Measurements from ENCODE around the gene ZNF892.
"Not testable (repeated sequence)": the region's sequence is repeated elsewhere in the genome, so short reads cannot be mapped to it uniquely, and the experiment has no call there.

The ZNF892 gene

DNA sequence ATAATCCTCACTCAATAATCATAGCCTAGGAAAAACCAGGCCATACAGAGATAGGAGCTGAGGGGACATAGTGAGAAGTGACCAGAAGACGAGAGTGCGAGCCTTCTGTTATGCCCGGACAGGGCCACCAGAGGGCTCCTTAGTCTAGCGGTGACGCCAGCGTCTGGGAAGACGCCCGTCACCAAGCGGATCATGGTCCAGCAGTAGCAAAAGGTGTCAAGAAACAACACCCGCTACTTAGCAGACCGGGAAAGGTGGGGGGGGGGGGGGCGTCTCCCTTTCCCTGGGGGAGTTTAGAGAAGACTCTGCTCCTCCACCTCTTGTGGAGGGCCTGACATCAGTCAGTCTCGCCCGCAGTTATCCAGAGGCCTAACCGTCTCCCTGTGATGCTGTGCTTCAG lies 14.4 kb upstream of the ZNF892 start:
- not testable (repeated sequence) for H3K4me3 ChIP-seq (ENCODE audit: low read length)
- TF ChIP-seq, protein P1, sequence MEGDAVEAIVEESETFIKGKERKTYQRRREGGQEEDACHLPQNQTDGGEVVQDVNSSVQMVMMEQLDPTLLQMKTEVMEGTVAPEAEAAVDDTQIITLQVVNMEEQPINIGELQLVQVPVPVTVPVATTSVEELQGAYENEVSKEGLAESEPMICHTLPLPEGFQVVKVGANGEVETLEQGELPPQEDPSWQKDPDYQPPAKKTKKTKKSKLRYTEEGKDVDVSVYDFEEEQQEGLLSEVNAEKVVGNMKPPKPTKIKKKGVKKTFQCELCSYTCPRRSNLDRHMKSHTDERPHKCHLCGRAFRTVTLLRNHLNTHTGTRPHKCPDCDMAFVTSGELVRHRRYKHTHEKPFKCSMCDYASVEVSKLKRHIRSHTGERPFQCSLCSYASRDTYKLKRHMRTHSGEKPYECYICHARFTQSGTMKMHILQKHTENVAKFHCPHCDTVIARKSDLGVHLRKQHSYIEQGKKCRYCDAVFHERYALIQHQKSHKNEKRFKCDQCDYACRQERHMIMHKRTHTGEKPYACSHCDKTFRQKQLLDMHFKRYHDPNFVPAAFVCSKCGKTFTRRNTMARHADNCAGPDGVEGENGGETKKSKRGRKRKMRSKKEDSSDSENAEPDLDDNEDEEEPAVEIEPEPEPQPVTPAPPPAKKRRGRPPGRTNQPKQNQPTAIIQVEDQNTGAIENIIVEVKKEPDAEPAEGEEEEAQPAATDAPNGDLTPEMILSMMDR (IDR thresholded peaks at IDR 0.05; ENCODE audit: insufficient read depth, low read depth, low read length, missing control alignments) = peak; percentile 57
- peak; percentile 21 for DNase-seq (ENCODE audit: low read depth)

DNA sequence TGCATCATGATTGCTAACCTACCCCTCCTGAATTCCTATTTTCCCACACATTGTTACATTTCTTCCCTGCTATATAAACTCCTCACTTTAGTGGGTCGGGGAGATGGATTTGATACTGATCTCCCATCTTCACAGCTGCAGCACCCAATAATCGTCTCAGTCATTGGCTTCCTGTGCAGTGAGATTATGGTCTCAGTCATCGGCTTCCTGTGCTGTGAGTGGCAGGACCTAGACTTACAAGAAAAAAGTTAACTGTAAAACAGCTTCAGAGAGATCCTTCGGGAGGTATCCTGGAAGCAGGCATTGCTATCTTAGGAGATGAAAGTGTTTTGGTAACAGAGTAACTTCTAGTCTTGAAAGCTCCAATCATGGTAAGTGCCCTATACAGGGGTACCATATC lies 3.4 kb upstream of the ZNF892 start:
- TF ChIP-seq, protein P1 (IDR thresholded peaks at IDR 0.05; ENCODE audit: insufficient read depth, low read depth, low read length, missing control alignments) = no peak
- DNase-seq (ENCODE audit: low read depth) = no peak
- H3K4me3 ChIP-seq (ENCODE audit: low read length) = no peak overlapping the region

DNA sequence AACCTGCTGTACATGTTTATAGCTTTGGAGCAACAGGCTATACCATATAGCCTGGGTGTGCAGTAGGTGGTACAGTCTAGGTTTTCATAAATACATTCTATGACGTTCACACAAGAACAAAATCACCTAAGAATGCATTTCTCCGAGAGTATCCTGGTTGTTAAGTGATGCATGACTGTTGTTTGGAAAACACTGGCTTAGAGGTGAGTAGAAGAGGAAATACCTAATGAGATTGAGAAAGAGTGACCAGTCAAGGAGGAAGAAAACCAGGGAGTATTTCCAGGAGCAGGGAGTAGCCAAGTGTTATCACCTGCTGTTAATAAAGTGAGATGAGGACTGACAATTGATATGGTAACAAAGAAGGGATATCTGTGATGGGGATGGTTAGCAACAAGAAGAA lies 2.9 kb upstream of the ZNF892 start:
- DNase-seq (ENCODE audit: low read depth) = no peak
- H3K4me3 ChIP-seq (ENCODE audit: low read length) = no peak overlapping the region
- TF ChIP-seq, protein P1 (IDR thresholded peaks at IDR 0.05; ENCODE audit: insufficient read depth, low read depth, low read length, missing control alignments) = no peak

DNA sequence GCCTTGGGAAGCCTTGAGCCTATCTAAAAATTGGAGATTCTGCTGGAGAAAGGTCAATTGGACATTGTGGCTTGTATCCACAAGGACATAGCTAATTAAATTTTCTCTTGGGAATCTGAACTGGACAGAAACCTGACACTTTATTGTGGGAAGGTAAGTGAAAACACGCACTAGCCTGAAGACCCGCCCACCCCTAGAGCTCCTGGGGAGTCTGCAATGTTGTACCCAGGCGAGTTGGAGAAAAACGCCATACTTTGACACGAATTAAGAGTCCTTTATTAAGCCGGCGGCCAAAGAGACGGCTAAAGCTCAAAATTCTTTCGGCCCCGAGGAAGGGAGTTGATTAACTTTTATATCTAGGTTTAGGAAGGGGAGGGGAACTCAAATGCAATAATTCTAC lies 1.2 kb upstream of the ZNF892 start:
- TF ChIP-seq, protein P1 (IDR thresholded peaks at IDR 0.05; ENCODE audit: insufficient read depth, low read depth, low read length, missing control alignments) = no peak
- DNase-seq (ENCODE audit: low read depth) = no peak
- no peak overlapping the region for H3K4me3 ChIP-seq (ENCODE audit: low read length)

DNA sequence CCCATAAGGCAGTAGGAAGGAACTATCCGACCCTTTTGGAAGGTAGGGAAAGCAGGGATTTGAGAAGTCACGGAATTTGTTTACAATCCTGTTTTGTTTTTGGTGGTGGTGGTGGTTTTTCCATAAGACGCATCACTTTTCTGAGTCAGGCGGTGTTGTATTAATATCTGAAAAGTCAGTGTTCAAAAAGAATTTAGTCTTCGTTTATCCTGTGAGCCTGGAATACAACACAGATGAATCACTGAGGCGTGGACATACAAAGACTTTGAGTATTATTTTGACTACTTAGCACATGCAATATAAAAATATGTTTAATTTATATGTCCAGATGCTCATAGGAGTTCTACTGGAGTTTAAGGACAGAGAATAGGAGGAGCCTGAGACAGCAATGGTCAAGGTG lies 785 bp downstream of the ZNF892 start:
- TF ChIP-seq, protein P1 (IDR thresholded peaks at IDR 0.05; ENCODE audit: insufficient read depth, low read depth, low read length, missing control alignments) = no peak
- DNase-seq (ENCODE audit: low read depth) = peak; percentile 65
- peak overlapping the region; percentile 72 for H3K4me3 ChIP-seq (ENCODE audit: low read length)

DNA sequence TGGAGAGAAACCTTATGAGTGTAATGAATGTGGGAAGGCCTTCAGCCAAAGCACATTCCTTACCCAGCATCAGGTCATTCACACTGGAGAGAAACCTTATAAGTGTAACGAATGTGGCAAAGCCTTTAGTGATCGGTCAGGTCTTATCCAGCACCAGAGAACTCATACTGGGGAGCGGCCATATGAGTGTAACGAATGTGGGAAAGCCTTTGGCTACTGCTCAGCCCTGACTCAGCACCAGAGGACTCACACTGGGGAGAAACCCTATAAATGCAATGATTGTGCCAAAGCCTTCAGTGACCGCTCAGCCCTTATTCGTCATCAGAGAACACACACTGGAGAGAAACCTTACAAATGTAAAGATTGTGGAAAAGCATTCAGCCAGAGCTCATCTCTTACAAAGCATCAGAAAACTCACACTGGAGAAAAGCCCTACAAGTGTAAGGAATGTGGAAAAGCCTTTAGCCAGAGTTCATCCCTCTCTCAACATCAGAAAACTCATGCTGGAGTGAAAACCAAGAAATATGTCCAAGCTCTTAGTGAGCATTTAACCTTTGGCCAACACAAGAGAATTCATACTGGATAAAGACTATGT lies 7.8 kb downstream of the ZNF892 start:
- no peak overlapping the region for H3K4me3 ChIP-seq (ENCODE audit: low read length)
- TF ChIP-seq, protein P1 (IDR thresholded peaks at IDR 0.05; ENCODE audit: insufficient read depth, low read depth, low read length, missing control alignments) = no peak
- DNase-seq (ENCODE audit: low read depth) = no peak

DNA sequence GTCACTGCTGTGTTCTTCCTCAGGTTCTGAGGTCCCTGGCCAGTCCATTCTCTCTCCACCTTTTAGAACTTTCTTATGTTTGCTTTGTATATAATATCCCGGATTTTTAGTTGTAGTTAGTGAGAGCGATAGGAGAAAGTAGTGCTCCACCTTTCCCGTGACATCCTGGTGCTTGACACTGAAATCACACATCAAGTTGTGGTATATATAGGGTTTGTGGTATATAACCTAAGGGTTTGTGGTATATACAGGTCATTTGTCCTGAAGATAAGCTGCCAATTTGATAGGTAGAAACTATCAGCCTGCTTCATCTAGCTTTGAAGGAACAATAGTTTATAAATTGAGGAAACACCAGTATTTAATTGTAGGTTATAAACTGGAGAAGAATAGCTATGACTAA lies 13.1 kb downstream of the ZNF892 start:
- TF ChIP-seq, protein P1 (IDR thresholded peaks at IDR 0.05; ENCODE audit: insufficient read depth, low read depth, low read length, missing control alignments) = no peak
- no peak for DNase-seq (ENCODE audit: low read depth)
- no peak overlapping the region for H3K4me3 ChIP-seq (ENCODE audit: low read length)
